NCI-H2081 treated with DMSO at 0.1 percent for 48 hours (cell line): ENCODE measurements around the gene PIP5K1B.

ENCODE experiments used
- DNase-seq: peaks from one replicate; lab custom pipeline; 2025; lab: John Stamatoyannopoulos, UW

PIP5K1B gene

DNA sequence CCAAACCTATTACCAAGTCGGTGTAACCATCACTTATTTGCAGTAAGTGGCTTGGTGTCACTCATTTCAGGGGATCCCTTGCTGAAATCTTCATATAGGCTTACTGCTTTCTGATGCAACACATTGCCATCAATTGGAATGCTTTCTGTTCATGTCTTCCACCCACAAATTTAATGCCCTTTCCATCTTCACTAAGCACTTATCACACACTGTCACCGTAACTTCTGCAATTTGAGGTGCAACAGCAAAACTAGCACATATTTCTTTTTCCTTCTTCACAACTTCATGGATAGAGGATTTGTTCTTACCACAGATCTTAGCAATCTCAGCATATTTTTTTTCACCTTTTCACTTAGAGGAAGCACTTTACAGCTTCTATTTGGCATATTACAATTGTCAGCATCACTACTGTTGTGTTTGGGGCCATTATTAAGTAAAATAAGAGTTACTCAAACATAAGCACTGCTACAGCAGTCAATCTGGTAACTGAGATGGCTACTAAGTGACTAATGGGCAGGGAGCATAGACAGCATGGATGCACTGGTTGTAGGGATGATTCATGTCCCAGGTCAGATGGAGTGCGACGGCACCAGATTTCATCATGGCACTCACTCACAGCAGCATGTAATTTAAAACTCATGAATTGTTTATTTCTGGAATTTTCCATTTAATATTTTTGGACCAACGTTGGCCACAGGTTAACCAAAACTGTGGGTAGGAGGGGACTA is 70.1 kb downstream of the PIP5K1B start:
- no peak for DNase-seq

GRCh38 chr9:68777070-68777763 is 72.2 kb downstream of the PIP5K1B start:
- no peak for DNase-seq

- DNase-seq, result no peak
These were observed 73.6 kb downstream of the PIP5K1B start for GRCh38 chr9:68778635-68779034.

- peak; percentile 66 for DNase-seq
These were observed 74.7 kb downstream of the PIP5K1B start for GRCh38 chr9:68779558-68780379.

GRCh38 chr9:68780380-68780712 is 75.3 kb downstream of the PIP5K1B start:
- no peak for DNase-seq

- no peak for DNase-seq
These were observed 75.7 kb downstream of the PIP5K1B start for GRCh38 chr9:68780720-68781119.

GRCh38 chr9:68781928-68782327 is 76.9 kb downstream of the PIP5K1B start:
- DNase-seq, result no peak

DNA sequence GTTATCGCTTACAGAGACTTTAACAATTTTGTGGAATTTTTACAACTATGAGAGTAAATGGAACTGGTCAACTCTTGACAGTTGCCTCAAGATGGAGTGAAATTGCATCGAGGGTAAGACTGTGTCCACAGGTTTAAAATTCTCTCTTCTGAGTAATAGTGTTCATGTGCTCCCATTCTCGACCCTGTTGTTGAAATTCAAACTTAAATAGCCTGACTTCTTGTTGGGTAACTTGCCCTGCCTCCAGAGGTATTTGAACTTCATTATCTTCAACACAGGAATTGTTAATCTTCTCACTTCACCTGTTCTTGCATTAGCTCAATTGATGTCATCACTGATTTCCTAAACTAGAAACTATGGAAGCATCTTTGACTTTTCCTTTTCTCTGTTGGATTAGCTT is 77.5 kb downstream of the PIP5K1B start:
- no peak for DNase-seq

DNA sequence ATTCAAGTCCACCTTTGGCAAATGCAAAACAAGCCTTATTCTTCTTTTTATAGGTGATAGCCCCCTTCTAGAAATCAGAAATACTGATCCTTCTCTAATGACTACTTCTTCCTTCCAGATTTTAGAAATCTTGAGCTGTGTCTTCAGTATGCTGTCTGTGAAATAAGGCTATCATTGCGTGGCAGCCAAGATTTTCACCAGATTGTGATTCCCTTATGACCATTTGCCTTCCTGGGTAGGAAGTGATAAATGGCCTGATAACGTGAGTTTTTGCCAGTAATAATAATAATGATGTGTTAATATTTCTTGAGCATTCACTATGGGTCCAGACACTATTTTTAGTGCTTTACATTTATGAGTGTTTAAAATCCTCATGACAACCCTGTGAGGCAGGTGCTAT is 80.9 kb downstream of the PIP5K1B start:
- DNase-seq, result no peak

- no peak for DNase-seq
These were observed 86.1 kb downstream of the PIP5K1B start for GRCh38 chr9:68791169-68791568.

DNA sequence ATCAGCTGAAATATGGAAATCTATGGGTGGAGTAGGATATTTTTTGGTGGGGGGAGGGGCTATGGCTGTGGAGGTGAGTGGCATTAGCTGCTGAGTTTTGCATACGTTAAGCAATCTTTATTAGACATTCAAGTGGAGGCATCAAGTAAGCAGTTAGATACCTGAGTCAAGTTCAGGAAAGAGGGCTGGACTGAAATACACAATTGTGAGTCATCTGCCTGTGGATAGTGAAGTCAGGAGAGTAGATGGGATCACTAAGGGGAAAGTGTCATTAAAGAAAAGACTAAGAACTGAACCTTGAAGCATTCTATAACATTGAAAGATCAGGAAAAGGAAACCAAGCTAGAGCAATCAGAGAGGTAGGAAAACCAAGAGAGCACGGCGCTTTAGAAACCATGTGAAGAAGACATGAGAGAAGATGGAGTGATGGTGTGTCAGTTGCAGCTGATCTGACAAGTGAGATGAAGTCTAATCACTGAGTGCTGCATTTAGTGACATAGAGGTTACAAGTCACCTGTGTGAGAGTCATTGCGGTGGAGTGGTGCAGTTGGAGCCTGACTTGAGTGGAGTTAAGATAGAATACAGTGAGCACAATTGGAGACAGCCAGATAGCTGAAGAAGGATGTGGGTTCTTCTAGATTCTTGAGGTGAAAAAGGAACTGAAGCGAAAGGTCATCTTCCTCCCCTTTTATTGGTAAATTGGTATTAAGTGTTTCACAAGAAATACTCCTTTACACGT is 88.7 kb downstream of the PIP5K1B start:
- no peak for DNase-seq

DNA sequence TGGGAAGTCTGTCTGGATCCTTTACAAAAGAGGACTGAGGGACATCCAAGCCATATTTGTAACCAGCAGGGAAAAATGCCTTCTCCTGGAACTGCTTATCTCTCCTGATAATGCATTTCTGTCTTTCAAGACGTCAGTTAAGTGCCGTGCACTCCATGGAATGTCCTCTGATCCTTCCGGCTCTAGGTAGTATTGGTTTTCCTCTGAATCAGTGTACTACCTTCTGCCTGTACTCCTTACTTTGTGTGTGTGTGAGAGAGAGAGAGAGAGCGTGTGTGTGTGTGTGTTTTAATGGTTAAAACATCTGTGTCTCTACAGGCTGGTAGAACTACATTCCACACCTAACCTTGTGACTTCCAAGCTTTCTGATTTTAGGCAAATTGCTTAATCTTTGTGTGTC is 89.9 kb downstream of the PIP5K1B start:
- DNase-seq, result no peak

DNA sequence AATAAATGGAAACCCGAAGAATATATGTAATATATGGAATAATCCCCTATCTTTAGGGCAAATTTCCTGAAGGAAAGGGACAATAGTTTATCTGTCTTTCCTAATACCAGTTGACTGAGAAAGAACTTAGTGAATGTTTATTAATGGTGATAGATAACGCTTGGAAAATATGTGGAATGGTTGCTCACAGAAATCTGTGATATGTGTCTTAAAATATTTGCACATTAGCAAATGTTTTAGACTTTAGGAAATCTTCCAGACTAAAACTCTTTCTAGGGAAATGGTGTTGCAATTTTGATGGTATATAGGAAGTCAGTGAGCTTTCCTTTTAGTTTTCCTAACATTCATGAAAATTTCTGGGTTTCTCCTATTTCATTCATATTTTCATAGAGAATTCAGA is 90.4 kb downstream of the PIP5K1B start:
- DNase-seq, result no peak

DNA sequence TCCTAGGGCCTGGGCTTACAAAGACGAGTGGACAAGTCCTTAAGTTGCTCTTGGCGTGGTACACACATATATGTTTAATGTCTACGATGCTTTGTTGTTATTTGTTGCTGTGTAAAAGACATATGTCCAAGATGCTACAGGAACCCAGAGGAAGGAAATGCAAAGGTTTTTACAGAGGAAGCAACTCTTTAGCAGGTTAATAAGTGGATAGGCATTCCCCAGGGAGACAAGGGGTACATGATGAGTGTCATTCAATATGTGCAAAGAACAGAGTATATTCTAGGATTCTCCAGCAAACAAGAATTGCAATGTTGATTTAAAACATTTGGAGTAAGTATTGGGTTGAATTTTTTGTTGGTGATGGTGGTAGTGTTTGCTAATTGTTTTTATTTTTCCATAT is 92.1 kb downstream of the PIP5K1B start:
- no peak for DNase-seq

DNA sequence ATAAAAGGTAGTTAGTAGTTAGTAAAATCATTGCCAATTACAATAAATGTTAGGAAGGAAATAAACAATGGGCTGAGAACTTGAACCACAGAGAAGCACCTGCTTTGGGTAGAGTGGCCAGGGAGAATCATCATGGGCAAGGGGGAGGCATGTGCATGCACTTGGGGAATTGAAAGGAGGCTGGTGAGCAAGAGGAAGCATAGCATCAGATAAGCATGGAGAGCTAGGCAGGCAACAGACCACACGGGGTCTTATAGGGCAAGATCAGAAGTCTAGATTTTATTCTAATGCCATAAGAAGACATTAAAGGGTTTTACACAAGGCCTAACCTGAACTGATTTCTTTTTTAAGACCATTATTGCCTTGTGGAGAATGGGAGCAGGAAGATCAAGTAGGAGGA is 93.4 kb downstream of the PIP5K1B start:
- DNase-seq, result no peak

GRCh38 chr9:68800836-68801235 is 95.8 kb downstream of the PIP5K1B start:
- no peak for DNase-seq

- DNase-seq, result no peak
These were observed 97.5 kb downstream of the PIP5K1B start for GRCh38 chr9:68802525-68803015.

- no peak for DNase-seq
These were observed 100.2 kb downstream of the PIP5K1B start for GRCh38 chr9:68804911-68805889.

DNA sequence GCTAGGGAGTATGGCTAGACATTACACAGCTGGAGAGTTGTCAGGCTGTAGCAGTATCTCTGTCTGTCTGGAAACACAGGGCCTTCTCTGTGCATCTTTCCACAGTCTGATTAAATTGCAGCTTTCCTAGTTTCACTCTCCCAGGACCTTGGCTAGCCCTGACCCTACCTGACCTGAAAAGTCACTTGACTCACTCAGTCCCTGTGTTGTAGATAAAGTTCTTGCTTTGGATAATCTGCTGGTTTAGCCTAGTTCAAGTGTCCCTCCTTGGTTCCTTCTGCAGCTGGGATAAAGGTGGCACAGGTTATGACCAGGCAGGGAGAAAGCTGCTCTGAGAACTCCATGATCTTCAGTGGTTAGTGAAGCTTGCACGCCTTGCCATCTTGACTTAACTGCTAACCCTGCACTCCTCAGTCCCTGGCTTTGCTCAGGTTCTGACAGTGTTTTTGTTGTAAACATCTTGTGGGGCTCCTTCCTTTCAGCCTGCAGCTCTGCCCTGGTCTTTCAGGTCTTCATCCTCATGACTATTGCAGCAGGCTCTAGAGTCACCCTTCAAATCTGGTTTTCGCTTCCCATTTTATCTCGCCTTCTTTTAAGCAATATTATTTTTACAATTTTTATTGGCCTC is 101.0 kb downstream of the PIP5K1B start:
- DNase-seq, result no peak

DNA sequence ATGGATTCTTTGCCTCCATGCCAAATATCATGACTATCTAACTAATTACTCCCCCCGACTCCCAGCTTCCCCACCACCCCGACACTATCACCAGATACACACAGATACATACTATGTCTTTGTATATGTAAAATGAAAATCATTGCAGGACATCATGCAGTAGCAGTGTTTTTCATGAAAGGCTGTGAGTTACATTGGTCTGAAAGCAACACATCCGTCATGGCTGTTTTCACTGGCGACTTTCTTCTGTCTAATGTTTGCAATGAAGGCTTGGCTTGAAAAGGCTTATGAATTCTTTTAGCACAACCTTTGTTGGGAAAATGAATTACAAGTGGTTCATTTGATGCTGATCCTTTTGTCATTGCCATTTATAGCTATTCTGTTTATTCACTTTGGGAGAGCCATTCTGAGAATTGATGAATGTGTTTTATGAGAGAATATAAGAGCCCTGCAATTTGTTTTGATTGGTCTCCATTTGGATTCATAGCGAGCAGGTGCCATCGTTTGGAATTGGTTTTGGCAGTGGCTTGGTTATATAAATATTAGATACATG is 103.4 kb downstream of the PIP5K1B start:
- DNase-seq, result peak; percentile 98
